GM19324 (cell line): ENCODE measurements around the gene AGK.
"Not testable (repeated sequence)": the region's sequence is repeated elsewhere in the genome, so short reads cannot be mapped to it uniquely, and the experiment has no call there.

Source experiments
- ATAC-seq: cut with Tn5 transposase; IDR thresholded peaks from one replicate; pipeline ENCODE4 v1.9.1; 2021; ENCODE audit warnings: mild to moderate bottlenecking, moderate library complexity; ENCODE audit not compliant: unreplicated experiment, low FRiP score

The AGK gene

GRCh38 chr7:141671705-141672496, 120.7 kb downstream of the AGK start:
- no peak for ATAC-seq

- ATAC-seq, result no peak
These were observed 122.1 kb downstream of the AGK start for GRCh38 chr7:141673346-141673745.

DNA sequence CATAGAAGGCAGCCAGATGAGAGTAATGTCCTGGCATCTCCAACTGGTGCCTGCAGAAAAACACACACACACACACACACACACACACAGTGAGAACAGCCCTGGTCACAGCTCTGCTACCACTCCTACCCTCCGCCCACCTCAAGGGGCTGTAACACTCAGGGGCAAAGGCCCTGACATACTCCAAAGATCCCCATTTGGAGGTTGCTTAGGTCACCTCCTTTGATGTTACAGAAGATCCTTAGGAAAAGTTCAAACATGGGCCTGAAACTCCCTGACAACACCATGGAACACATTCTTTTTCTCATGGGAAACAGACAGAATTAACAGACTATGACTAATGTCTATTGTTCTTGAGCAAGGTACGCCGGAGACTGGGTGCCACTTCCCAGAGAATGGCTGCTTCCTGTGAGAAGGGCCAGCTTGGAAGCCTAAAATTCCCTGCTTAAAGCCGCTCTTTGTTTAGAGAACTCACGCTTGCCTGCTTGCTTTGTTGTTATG, 123.0 kb downstream of the AGK start:
- no peak for ATAC-seq

GRCh38 chr7:141674702-141675101, 123.5 kb downstream of the AGK start:
- ATAC-seq, result no peak

- ATAC-seq, result no peak
These were observed 124.4 kb downstream of the AGK start for GRCh38 chr7:141675436-141676215.

- ATAC-seq, result no peak
These were observed 125.4 kb downstream of the AGK start for GRCh38 chr7:141676618-141677017.

DNA sequence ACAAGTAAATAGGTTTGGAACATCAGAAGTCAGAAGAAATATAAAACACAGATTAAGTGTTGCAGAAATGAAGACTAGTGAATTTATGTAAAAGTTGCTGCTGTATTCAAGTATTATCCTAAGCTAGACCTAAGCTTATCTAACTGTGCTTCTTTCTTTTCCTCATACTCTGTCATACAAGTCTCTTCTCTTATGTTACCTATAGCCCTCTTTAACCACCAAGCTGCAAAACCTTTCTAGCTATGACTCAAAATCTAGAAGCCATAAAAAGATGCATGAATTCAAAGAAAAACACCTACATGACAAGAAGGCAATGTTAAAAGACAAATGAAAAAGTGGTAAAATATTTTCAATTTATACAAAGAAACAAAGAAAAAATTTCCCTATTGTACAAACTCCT, 127.8 kb downstream of the AGK start:
- ATAC-seq, result no peak

- no peak for ATAC-seq
These were observed 134.2 kb downstream of the AGK start for GRCh38 chr7:141685285-141686023.

DNA sequence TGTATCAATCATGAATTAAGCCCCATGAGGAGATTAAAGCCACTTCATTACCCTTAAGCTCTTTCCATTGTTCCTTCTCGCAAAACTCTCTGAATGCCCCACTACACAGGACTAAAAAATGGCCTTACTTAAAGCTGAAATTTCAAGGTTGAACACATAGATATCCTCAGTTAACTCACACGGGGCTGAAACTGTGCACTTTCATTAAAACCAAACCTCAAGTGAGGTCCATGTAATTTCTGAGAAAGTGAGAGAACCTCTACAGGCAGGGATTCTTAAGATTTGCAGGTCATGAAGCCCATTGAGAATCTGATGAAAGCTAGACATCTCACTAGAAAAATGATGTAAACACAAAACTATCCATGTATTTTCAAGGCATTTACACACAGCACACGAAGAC, 134.9 kb downstream of the AGK start:
- ATAC-seq, result no peak

DNA sequence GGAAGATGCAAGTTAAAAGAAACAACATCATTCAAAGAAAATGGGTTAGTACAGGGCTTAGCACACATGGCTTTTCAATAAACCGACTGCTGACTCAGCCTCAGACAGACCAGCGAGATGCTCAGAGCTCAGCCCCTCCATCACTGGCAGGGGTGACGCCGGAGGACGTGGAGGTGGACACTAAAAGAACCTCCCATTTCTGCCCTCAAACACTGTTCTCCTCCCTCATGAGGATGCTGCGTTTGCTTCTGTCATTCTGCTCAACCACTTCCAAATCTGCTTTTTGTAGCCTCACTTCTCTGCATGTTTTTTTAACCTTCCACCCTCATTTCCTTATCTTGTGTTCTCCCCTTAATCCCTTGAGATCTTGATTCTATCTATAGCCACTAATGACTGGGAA, 135.5 kb downstream of the AGK start:
- no peak for ATAC-seq

DNA sequence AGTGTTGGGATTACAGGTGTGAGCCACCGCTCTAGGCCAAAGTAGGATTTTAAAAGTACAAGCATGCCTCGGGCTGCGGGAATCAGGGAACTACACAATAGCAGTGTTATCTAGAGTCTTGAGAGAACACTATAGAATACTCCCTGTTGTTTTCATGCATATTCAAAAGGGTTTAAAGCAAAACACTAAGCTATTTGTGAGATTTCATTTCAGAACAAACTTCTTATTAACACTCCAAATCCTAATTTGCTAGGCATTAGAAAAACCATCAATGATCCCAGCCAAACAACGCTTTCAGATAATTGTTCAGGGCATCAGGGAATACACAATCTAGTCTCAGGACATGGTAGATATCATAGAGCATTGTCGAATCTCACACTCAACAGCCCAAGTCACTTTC, 136.8 kb downstream of the AGK start:
- ATAC-seq, result no peak

DNA sequence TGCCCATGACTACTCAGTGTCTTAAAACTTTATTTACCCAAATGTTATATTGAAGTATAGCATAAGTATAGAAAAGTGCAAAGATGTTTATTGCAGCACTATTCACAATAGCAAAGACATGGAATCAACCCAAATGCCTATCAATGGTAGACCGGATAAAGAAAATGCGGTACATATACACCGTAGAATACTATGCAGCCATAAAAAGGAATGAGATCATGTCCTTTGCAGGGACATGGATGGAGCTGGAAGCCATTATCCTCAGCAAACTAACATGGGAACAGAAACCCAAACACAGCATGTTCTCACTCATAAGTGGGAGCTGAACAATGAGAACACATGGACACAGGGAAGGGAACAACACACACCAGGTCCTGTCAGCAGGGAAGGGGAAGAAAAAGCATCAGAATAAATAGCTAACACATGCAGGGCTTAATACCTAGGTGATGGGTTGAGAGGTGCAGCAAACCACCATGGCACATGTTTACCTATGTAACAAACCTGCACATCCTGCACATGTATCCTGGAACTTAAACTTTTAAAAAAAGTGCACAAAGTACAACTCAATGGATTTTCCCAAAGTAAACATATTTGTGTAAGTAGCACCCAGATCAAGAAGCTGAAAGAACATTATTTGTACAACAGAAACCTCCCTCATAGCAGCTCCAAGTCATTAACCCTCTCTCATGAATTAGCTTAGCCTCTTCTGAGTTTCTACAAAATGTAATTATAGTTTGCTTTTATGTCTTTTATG, 138.0 kb downstream of the AGK start:
- not testable (repeated sequence) for ATAC-seq

DNA sequence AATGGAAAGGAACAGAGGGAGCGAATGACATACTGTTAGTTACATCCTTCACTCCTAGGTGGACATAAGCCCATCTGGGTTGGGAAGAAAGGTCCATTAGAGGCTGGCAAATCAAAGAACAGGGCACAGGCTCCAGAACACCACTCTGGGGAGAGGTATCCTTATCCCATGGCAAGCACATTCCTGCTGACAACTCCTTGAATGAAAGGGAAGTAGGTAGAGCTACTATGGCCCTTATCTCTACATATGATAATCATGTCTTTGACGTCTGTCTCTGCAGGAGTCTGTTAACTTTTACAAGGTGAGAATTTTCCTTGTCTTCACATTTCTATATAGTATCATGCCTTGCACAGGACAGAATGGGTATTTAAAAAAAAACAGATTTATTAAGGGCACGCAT, 140.3 kb downstream of the AGK start:
- ATAC-seq, result no peak

GRCh38 chr7:141691961-141692360, 140.8 kb downstream of the AGK start:
- ATAC-seq, result no peak

GRCh38 chr7:141693082-141693481, 141.9 kb downstream of the AGK start:
- ATAC-seq, result no peak

DNA sequence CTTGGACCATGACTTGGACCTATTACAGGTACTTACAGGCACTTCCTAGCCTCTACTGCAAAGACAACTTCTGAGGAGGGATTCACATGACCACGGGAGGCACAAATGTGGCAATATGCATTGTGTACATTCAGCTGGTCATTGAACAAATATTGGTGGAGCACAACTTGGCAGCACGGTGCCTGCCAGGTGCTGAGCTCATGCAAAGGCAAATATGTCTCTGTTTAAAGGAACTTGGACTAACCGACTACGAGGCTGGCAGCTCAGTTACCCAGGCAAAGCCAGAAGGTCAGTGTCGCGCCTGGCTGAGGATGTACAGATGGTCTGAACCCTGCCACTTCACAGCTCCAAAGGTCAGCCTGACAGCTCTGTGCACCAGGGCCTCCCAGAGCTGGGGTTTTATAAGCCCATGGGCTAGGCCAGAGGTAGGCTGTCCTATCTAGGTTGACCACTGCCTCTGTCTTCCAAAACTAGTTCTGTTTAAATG, 144.6 kb downstream of the AGK start:
- ATAC-seq, result no peak

DNA sequence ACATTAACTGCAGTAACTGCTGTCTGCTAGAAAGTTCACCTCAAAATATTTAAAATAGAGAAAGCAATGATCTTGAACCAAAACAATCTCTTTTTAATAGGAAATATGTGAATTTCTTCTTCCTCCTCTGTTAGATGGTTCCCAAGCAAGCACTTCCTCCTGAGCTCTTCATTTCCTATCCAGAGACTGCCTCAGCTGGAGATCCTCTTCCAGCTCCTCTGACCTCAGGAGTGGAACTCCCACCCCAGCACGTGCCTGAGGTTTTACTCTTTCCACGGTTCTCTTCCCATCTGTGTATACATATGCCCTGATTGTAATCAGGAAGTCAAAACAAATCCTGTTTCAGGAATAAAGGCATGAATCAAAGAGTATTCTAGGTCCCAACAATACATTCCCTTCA, 145.1 kb downstream of the AGK start:
- ATAC-seq, result no peak

DNA sequence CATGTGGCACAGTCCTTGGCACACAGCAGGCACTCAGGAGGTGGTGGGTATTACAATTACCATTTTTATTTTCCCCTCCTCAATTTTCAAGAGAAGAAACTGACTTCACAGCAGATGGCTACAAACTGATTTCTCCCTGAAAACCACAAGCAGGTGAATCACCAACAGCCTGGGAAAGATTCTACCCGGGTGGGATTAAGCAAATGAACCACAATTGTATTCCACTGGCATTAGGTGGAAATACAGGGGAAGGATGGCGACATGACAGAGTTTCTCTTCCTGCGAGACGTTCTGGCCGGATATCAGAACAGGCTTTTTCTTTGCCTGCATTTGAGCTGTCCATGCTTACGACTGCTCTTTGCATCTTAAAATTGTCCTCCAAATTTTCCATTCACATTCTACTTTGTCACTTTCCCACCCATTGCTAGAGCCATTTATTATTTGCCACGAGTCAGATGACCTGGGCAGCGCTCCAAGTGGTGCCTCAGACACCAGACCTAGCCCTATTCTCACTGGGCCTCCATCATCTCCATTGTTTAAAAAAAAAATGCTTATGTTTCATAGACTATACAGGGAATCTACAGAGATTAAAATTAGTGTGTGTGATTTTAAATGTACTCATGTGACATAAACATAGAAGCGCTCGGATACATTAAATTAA, 146.1 kb downstream of the AGK start:
- no peak for ATAC-seq

- ATAC-seq, result no peak
These were observed 147.2 kb downstream of the AGK start for GRCh38 chr7:141698247-141699015.
